ENCODE data around the gene LSM14A. TPM values are rescaled to one million over a fixed set of nuclear protein-coding genes. Genes with fewer than 3 reads are reported as not detected.

The LSM14A gene
- total RNA-seq, 1 experiment from 2014 or later, result 161 TPM

DNA sequence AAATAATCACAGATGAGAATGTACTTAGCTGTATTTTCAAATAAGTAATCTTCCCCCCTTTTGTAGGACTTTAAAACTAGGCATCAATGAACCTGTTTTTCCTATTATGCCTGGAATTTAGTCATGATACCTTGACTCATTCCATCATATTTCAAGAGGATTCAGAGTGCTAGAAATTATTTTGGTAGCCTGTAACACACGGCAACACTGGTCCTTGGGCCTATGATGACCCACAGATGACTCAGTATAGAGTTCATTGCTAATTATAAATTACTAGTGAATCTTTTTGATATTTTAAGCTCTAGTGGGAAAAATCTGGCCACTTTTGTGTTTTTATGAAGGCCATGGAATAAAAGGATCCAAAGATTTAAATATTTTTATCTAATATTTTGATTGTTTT lies 56.0 kb downstream of the LSM14A start:
- no peak for TF ChIP-seq NFE2L1 (CRISPR knock-in tag; IDR thresholded peaks at IDR 0.05)
- no peak for TF ChIP-seq CREM (CRISPR knock-in tag; IDR thresholded peaks at IDR 0.05)
- no peak for TF ChIP-seq ZNF219 (CRISPR knock-in tag; IDR thresholded peaks at IDR 0.05; ENCODE audit: borderline replicate concordance)
- TF ChIP-seq CDX4 (CRISPR knock-in tag; IDR thresholded peaks at IDR 0.05; ENCODE audit: borderline replicate concordance), result no peak
- TF ChIP-seq, protein P1, sequence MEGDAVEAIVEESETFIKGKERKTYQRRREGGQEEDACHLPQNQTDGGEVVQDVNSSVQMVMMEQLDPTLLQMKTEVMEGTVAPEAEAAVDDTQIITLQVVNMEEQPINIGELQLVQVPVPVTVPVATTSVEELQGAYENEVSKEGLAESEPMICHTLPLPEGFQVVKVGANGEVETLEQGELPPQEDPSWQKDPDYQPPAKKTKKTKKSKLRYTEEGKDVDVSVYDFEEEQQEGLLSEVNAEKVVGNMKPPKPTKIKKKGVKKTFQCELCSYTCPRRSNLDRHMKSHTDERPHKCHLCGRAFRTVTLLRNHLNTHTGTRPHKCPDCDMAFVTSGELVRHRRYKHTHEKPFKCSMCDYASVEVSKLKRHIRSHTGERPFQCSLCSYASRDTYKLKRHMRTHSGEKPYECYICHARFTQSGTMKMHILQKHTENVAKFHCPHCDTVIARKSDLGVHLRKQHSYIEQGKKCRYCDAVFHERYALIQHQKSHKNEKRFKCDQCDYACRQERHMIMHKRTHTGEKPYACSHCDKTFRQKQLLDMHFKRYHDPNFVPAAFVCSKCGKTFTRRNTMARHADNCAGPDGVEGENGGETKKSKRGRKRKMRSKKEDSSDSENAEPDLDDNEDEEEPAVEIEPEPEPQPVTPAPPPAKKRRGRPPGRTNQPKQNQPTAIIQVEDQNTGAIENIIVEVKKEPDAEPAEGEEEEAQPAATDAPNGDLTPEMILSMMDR (IDR thresholded peaks at IDR 0.05), result no peak
- TF ChIP-seq ZNF138 (CRISPR knock-in tag; conservative IDR thresholded peaks at IDR 0.05), result no peak
- TF ChIP-seq, protein P2, sequence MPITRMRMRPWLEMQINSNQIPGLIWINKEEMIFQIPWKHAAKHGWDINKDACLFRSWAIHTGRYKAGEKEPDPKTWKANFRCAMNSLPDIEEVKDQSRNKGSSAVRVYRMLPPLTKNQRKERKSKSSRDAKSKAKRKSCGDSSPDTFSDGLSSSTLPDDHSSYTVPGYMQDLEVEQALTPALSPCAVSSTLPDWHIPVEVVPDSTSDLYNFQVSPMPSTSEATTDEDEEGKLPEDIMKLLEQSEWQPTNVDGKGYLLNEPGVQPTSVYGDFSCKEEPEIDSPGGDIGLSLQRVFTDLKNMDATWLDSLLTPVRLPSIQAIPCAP (CRISPR knock-in tag; IDR thresholded peaks at IDR 0.05), result no peak
- TF ChIP-seq PRRX2 (CRISPR knock-in tag; IDR thresholded peaks at IDR 0.05), result no peak
- no peak for TF ChIP-seq ESRRA (CRISPR knock-in tag; IDR thresholded peaks at IDR 0.05; ENCODE audit: borderline replicate concordance)
- TF ChIP-seq, protein P3, sequence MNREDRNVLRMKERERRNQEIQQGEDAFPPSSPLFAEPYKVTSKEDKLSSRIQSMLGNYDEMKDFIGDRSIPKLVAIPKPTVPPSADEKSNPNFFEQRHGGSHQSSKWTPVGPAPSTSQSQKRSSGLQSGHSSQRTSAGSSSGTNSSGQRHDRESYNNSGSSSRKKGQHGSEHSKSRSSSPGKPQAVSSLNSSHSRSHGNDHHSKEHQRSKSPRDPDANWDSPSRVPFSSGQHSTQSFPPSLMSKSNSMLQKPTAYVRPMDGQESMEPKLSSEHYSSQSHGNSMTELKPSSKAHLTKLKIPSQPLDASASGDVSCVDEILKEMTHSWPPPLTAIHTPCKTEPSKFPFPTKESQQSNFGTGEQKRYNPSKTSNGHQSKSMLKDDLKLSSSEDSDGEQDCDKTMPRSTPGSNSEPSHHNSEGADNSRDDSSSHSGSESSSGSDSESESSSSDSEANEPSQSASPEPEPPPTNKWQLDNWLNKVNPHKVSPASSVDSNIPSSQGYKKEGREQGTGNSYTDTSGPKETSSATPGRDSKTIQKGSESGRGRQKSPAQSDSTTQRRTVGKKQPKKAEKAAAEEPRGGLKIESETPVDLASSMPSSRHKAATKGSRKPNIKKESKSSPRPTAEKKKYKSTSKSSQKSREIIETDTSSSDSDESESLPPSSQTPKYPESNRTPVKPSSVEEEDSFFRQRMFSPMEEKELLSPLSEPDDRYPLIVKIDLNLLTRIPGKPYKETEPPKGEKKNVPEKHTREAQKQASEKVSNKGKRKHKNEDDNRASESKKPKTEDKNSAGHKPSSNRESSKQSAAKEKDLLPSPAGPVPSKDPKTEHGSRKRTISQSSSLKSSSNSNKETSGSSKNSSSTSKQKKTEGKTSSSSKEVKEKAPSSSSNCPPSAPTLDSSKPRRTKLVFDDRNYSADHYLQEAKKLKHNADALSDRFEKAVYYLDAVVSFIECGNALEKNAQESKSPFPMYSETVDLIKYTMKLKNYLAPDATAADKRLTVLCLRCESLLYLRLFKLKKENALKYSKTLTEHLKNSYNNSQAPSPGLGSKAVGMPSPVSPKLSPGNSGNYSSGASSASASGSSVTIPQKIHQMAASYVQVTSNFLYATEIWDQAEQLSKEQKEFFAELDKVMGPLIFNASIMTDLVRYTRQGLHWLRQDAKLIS (CRISPR knock-in tag; IDR thresholded peaks at IDR 0.05; ENCODE audit: borderline replicate concordance), result no peak
- TF ChIP-seq USF1 (CRISPR knock-in tag; IDR thresholded peaks at IDR 0.05), result no peak
- TF ChIP-seq IRF2 (CRISPR knock-in tag; IDR thresholded peaks at IDR 0.05; ENCODE audit: borderline replicate concordance, low read depth), result no peak
- no peak for TF ChIP-seq CBFB (CRISPR knock-in tag; IDR thresholded peaks at IDR 0.05; ENCODE audit: low read depth)
- no peak for TF ChIP-seq E2F5 (CRISPR knock-in tag; IDR thresholded peaks at IDR 0.05)
- TF ChIP-seq MYBL2 (CRISPR knock-in tag; IDR thresholded peaks at IDR 0.05), result no peak
- TF ChIP-seq E2F1 (CRISPR knock-in tag; IDR thresholded peaks at IDR 0.05), result no peak
- no peak for TF ChIP-seq ZBTB21 (CRISPR knock-in tag; IDR thresholded peaks at IDR 0.05; ENCODE audit: borderline replicate concordance)
- no peak for TF ChIP-seq ERG (CRISPR knock-in tag; IDR thresholded peaks at IDR 0.05)
- no peak for TF ChIP-seq RORB (CRISPR knock-in tag; IDR thresholded peaks at IDR 0.05)
- no peak for TF ChIP-seq KAT7 (CRISPR knock-in tag; IDR thresholded peaks at IDR 0.05; ENCODE audit: borderline replicate concordance)
- no peak overlapping the region for H3K4me3 Mint-ChIP-seq
- ChIA-PET POLR2A (no interaction called here), CTCF (no interaction called here)
- ATAC-seq, result no peak
- no peak overlapping the region for H3K27ac Mint-ChIP-seq
- no peaks in the 10 kb centered on the region for H3K9me3 Mint-ChIP-seq
- no peaks in the 10 kb centered on the region for H3K27me3 Mint-ChIP-seq (ENCODE audit: low read depth)
- no peak for DNase-seq (ENCODE audit: low spot score)
- peaks cover 51% of the 10 kb centered on the region for H3K36me3 Mint-ChIP-seq
- peaks cover 50% of the 10 kb centered on the region for H3K4me1 Mint-ChIP-seq
